Panc1 (cell line): ENCODE data around the gene KCP.
A peak's percentile ranks its signal among the peaks of the same experiment; 100 is the strongest.

ENCODE experiments used
- CTCF ChIP-seq: fragments of 450-650 bp; IDR thresholded peaks from 2 replicates; pipeline ENCODE4 v1.5.1; 2017; ENCODE audit warnings: mild to moderate bottlenecking
- POLR2AphosphoS5 ChIP-seq: IDR thresholded peaks from 2 replicates; pipeline ENCODE4 v1.6.1; 2012; ENCODE audit warnings: mild to moderate bottlenecking, low read depth, low read length, moderate library complexity
- SIN3A ChIP-seq: IDR thresholded peaks from 2 replicates; pipeline ENCODE4 v1.6.1; 2012; ENCODE audit warnings: low read depth, mild to moderate bottlenecking, low read length, moderate library complexity, borderline replicate concordance; ENCODE audit not compliant: insufficient read depth
- TF ChIP-seq, protein P1 (sequence below), 2 experiments: IDR thresholded peaks; 2 replicates each; pipeline ENCODE4 v1.6.1; 2011 to 2012; ENCODE audit warnings: low read depth in 2 of 2, control low read depth in 1 of 2, low read length in 1 of 2, mild to moderate bottlenecking in 1 of 2, moderate library complexity in 1 of 2; ENCODE audit not compliant: insufficient read depth in 1 of 2

- TF ChIP-seq CTCF (peak; percentile 53), POLR2AphosphoS5 (no peak), SIN3A (no peak)
- TF ChIP-seq, protein P1, sequence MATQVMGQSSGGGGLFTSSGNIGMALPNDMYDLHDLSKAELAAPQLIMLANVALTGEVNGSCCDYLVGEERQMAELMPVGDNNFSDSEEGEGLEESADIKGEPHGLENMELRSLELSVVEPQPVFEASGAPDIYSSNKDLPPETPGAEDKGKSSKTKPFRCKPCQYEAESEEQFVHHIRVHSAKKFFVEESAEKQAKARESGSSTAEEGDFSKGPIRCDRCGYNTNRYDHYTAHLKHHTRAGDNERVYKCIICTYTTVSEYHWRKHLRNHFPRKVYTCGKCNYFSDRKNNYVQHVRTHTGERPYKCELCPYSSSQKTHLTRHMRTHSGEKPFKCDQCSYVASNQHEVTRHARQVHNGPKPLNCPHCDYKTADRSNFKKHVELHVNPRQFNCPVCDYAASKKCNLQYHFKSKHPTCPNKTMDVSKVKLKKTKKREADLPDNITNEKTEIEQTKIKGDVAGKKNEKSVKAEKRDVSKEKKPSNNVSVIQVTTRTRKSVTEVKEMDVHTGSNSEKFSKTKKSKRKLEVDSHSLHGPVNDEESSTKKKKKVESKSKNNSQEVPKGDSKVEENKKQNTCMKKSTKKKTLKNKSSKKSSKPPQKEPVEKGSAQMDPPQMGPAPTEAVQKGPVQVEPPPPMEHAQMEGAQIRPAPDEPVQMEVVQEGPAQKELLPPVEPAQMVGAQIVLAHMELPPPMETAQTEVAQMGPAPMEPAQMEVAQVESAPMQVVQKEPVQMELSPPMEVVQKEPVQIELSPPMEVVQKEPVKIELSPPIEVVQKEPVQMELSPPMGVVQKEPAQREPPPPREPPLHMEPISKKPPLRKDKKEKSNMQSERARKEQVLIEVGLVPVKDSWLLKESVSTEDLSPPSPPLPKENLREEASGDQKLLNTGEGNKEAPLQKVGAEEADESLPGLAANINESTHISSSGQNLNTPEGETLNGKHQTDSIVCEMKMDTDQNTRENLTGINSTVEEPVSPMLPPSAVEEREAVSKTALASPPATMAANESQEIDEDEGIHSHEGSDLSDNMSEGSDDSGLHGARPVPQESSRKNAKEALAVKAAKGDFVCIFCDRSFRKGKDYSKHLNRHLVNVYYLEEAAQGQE (IDR thresholded peaks at IDR 0.05; ENCODE audit: insufficient read depth in 1 of 2, low read depth in 2 of 2, low read length in 1 of 2): no peak
These were observed 47.0 kb downstream of the KCP start for GRCh38 chr7:128863433-128863989.
